Gastrocnemius medialis (tissue), 4 donors: ENCODE results near the gene ZFYVE21.

Experiments
- POLR2A ChIP-seq, 2 donors: fragments of 450-650 bp; IDR thresholded peaks; one replicate each; pipeline ENCODE4 v1.6.1; 2017; ENCODE audit warnings: antibody characterized with exemption in 2 of 2, mild to moderate bottlenecking in 2 of 2, moderate library complexity in 2 of 2
- TF ChIP-seq, protein P1 (sequence below), 5 experiments: fragments of 450-650 bp in 3 of 5; fragments of 200-600 bp in 2 of 5; sonication (generic) in 2 of 5; IDR thresholded peaks in 4 of 5; conservative IDR thresholded peaks in 1 of 5; 1 replicate in 4 of 5; 2 replicates in 1 of 5; pipeline ENCODE4 v1.5.1; 2016 to 2019; ENCODE audit warnings: antibody characterized with exemption in 5 of 5, mild to moderate bottlenecking in 3 of 5, moderate library complexity in 3 of 5

- no peak for TF ChIP-seq POLR2A (IDR thresholded peaks at IDR 0.05)
- TF ChIP-seq, protein P1, sequence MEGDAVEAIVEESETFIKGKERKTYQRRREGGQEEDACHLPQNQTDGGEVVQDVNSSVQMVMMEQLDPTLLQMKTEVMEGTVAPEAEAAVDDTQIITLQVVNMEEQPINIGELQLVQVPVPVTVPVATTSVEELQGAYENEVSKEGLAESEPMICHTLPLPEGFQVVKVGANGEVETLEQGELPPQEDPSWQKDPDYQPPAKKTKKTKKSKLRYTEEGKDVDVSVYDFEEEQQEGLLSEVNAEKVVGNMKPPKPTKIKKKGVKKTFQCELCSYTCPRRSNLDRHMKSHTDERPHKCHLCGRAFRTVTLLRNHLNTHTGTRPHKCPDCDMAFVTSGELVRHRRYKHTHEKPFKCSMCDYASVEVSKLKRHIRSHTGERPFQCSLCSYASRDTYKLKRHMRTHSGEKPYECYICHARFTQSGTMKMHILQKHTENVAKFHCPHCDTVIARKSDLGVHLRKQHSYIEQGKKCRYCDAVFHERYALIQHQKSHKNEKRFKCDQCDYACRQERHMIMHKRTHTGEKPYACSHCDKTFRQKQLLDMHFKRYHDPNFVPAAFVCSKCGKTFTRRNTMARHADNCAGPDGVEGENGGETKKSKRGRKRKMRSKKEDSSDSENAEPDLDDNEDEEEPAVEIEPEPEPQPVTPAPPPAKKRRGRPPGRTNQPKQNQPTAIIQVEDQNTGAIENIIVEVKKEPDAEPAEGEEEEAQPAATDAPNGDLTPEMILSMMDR (IDR thresholded peaks at IDR 0.05 in 4 of 5, conservative IDR thresholded peaks at IDR 0.05 in 1 of 5) = no peak
These were observed 17.4 kb downstream of the ZFYVE21 start for GRCh38 chr14:103732868-103733620.
